Measurements from ENCODE around the gene VPS11. TPM values are rescaled to one million over a fixed set of nuclear protein-coding genes. Genes with fewer than 3 reads are reported as not detected.

VPS11 gene
- polyA plus RNA-seq, 3 donors = 28.6 to 56.6 (median 43.3) TPM

GRCh38 chr11:119092880-119093842 is 25.5 kb downstream of the VPS11 start:
- peaks cover 0 to 1% (median 0%) of the 10 kb centered on the region in 3 donors for H3K27me3 Mint-ChIP-seq (ENCODE audit: low read depth in 3 of 3)
- H4K20me1 ChIP-seq (ENCODE audit: insufficient read depth, low read length) = peaks cover 9% of the 10 kb centered on the region
- H2AFZ ChIP-seq (ENCODE audit: insufficient read depth, low read depth, low read length, poor library complexity, severe bottlenecking) = peak overlapping the region; percentile 82
- H3K36me3 ChIP-seq (replicated peaks in 1 of 2; ENCODE audit: control insufficient read depth in 1 of 2, insufficient read depth in 2 of 2, low read length in 2 of 2) = peaks cover 18 to 25% of the 10 kb centered on the region in 2 donors
- H3K27me3 ChIP-seq (ENCODE audit: control insufficient read depth in 2 of 2, insufficient read depth in 2 of 2, low read length in 2 of 2) = no peaks in the 10 kb centered on the region
- WGBS (ENCODE audit: insufficient coverage) = 84% methylated on average over 9 of the region's 12 CpGs
- DNase-seq = no peak
- H3K27ac Mint-ChIP-seq = peak overlapping the region; percentile 7 to 87 (median 77)
- intact Hi-C loops (cut with micrococcal nuclease) = loop anchor here (10.0 kb wide), 1 partner anchor 102 kb away; no protein-coding TSS in a partner anchor
- TF ChIP-seq CTCF (IDR thresholded peaks at IDR 0.05) = no peak
- H3K36me3 Mint-ChIP-seq = peaks cover 26 to 35% of the 10 kb centered on the region in 2 donors
- peak overlapping the region in 1 of 3 experiments; percentile 92 for H3K4me3 ChIP-seq (replicated peaks in 1 of 3; ENCODE audit: low read depth in 2 of 3, low read length in 3 of 3)
- H3K79me2 ChIP-seq (ENCODE audit: insufficient read depth, low read length) = peaks cover 59% of the 10 kb centered on the region
- peak overlapping the region; percentile 81 for H3K9ac ChIP-seq (ENCODE audit: insufficient read depth, low read length, poor library complexity, severe bottlenecking)
- peaks cover 37 to 45% of the 10 kb centered on the region in 2 donors for H3K4me1 ChIP-seq (ENCODE audit: control insufficient read depth in 1 of 2, insufficient read depth in 2 of 2, low read length in 2 of 2)
- H3K4me3 Mint-ChIP-seq = peak overlapping the region; percentile 87 to 88
- H3K4me1 Mint-ChIP-seq = peaks cover 45% of the 10 kb centered on the region
- peak overlapping the region in 1 of 2 donors; percentile 81 for H3K27ac ChIP-seq (ENCODE audit: low read depth in 1 of 2, low read length in 2 of 2)
- peak overlapping the region; percentile 96 for H3K4me2 ChIP-seq (replicated peaks; ENCODE audit: extremely low read depth, low read length, poor library complexity, severe bottlenecking)
- H3K9me3 Mint-ChIP-seq = no peaks in the 10 kb centered on the region
- no peaks in the 10 kb centered on the region for H3K9me3 ChIP-seq (replicated peaks in 1 of 2; ENCODE audit: control insufficient read depth in 1 of 2, insufficient read depth in 1 of 2, low read length in 2 of 2)

DNA sequence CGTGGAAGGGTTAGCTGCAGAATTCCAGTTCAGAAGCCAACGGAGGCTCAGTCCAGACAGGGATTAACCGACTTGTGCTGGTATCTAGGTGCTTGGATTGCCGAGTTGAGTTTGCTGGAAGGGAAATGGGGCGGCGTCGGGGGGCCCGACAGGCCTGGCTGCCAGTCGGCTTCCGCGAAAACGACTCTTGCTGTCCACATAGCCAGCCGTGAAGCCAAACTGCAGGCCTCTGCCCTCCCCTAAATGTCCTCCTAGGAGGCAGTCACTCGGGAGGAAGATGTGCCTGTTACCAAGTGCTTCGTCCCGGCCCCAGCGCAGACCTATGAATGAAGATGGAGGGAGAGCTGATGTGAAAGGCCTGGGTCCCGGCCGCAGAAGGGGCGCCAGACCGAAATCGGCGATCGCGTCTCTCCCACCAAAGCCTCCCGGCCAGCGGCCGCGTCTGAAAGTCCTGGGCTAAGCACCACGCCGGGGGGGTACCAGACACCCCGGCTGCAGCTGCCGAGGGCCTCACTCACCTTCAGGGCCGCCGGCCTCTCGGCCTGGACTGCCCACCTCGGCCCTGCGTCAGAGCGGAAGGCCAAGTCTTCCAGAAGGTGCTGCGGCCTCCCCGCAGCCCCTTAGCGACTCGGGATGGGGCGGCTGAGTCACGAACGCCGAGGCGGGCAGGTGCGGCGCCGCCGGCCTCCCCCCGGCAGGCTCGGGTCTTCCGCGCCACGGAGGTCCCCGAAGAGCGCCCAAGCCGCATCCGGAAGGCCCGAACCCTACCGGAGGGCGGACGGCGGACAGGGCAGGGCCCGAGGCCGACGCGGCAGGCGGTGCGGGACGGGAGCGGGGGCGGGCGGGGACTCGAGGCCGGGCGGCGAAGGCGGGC is 26.6 kb downstream of the VPS11 start:
- peak; percentile 19 to 57 (median 21) for DNase-seq
- H3K27me3 Mint-ChIP-seq (ENCODE audit: low read depth in 3 of 3) = peaks cover 0 to 1% (median 0%) of the 10 kb centered on the region in 3 donors
- peak overlapping the region; percentile 84 to 92 (median 91) for H3K27ac Mint-ChIP-seq
- H3K9me3 Mint-ChIP-seq = no peaks in the 10 kb centered on the region
- Histone ChIP-seq H3K4me2 (replicated peaks; ENCODE audit: extremely low read depth, low read length, poor library complexity, severe bottlenecking) (peak overlapping the region; percentile 96), H3K9me3 (replicated peaks in 1 of 2; ENCODE audit: control insufficient read depth in 1 of 2, insufficient read depth in 1 of 2, low read length in 2 of 2) (no peaks in the 10 kb centered on the region), H3K27ac (ENCODE audit: low read depth in 1 of 2, low read length in 2 of 2) (peak overlapping the region; percentile 60 to 81), H3K9ac (ENCODE audit: insufficient read depth, low read length, poor library complexity, severe bottlenecking) (peak overlapping the region; percentile 81), H3K79me2 (ENCODE audit: insufficient read depth, low read length) (peaks cover 59% of the 10 kb centered on the region), H4K20me1 (ENCODE audit: insufficient read depth, low read length) (peaks cover 9% of the 10 kb centered on the region), H3K36me3 (replicated peaks in 1 of 2; ENCODE audit: control insufficient read depth in 1 of 2, insufficient read depth in 2 of 2, low read length in 2 of 2) (peaks cover 18 to 34% of the 10 kb centered on the region in 2 donors), H3K4me3 (replicated peaks in 1 of 3; ENCODE audit: low read depth in 2 of 3, low read length in 3 of 3) (peak overlapping the region; percentile 59 to 92 (median 72)), H3K4me1 (ENCODE audit: control insufficient read depth in 1 of 2, insufficient read depth in 2 of 2, low read length in 2 of 2) (peaks cover 37 to 45% of the 10 kb centered on the region in 2 donors), H3K27me3 (ENCODE audit: control insufficient read depth in 2 of 2, insufficient read depth in 2 of 2, low read length in 2 of 2) (no peaks in the 10 kb centered on the region), H2AFZ (ENCODE audit: insufficient read depth, low read depth, low read length, poor library complexity, severe bottlenecking) (peak overlapping the region; percentile 82)
- intact Hi-C loops (cut with micrococcal nuclease) = loop anchor here (2.0 to 10.0 kb wide), 2 partner anchors 37 to 101 kb away; partner anchors contain the start of gene HYOU1 (in 1 of the 2)
- peak overlapping the region; percentile 87 to 91 for H3K4me3 Mint-ChIP-seq
- no peak for TF ChIP-seq CTCF (IDR thresholded peaks at IDR 0.05)
- H3K4me1 Mint-ChIP-seq = peaks cover 45% of the 10 kb centered on the region
- WGBS (ENCODE audit: insufficient coverage) = under 1% methylated on average over 74 of the region's 81 CpGs
- H3K36me3 Mint-ChIP-seq = peaks cover 32 to 39% of the 10 kb centered on the region in 2 donors

Data from CD14-positive monocyte (primary cell).